ENCODE measurements around the gene TADA2B.

TADA2B gene

DNA sequence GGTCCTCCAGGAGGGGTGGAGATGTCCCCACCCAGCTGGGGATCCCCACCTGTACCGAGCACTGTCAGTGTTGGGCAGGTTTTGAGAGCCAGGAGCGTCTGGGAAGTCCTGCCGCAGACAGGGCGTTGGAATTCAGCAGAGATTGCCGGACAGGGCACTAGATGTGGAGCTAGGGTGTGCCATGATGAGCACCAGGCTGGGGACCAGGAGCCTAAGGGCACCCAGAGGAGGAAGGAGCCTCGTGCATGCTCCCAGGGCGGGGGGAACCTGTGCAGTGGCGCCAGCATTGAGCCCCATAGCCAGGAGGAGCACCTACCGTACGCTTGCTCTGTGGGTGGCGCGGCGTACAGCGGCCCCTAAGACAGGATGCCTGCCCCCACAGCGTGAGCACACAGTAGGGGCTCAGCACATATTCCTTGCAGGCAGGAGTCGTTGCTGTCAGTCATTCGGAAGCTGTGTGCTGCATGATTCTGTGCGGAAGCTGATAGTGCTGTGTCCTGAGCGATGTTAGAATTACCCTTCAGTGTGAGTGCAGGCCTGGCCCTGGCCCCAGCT lies 18.8 kb upstream of the TADA2B start:
- H3K36me3 ChIP-seq (ENCODE audit: control insufficient read depth, insufficient read depth, low read length): peaks cover 59% of the 10 kb centered on the region
- no peaks in the 10 kb centered on the region for H3K9me3 ChIP-seq (ENCODE audit: control insufficient read depth, low read length)
- no peak overlapping the region for H3K4me3 ChIP-seq (ENCODE audit: insufficient read depth, low read depth, low read length, poor library complexity, severe bottlenecking)
- no peak for DNase-seq
- no peaks in the 10 kb centered on the region for H3K27me3 ChIP-seq (replicated peaks; ENCODE audit: control insufficient read depth, insufficient read depth, low read length, poor library complexity, severe bottlenecking)
- H3K27ac ChIP-seq (ENCODE audit: insufficient read depth, low read length, poor library complexity, severe bottlenecking): no peak overlapping the region
- no peaks in the 10 kb centered on the region for H3K4me1 ChIP-seq (ENCODE audit: control insufficient read depth, insufficient read depth, low read length, poor library complexity, severe bottlenecking)

DNA sequence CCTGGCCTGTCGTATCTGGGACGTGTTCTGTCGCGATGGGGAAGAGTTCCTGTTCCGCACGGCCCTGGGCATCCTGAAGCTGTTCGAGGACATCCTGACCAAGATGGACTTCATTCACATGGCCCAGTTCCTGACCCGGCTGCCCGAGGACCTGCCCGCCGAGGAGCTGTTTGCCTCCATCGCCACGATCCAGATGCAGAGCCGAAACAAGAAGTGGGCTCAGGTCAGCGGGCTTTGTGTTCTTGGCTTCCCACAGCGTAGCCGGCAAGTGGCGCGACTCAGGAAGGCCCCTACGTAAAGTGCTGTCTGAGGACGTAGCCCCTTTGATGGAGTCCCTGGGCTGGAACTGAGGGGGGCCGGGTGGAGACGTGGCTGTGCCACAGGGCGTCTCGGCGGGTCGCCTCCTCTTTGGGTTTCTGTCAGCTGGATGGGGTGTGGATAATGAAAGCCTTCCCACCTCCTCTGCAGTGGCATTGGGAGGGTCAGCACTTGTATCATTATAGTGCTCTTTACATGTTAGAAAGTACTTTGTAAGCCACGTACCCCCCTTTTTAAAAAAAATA lies 18.1 kb upstream of the TADA2B start:
- H3K27me3 ChIP-seq (replicated peaks; ENCODE audit: control insufficient read depth, insufficient read depth, low read length, poor library complexity, severe bottlenecking): no peaks in the 10 kb centered on the region
- H3K27ac ChIP-seq (ENCODE audit: insufficient read depth, low read length, poor library complexity, severe bottlenecking): no peak overlapping the region
- H3K4me3 ChIP-seq (ENCODE audit: insufficient read depth, low read depth, low read length, poor library complexity, severe bottlenecking): no peak overlapping the region
- no peak for DNase-seq
- peaks cover 62% of the 10 kb centered on the region for H3K36me3 ChIP-seq (ENCODE audit: control insufficient read depth, insufficient read depth, low read length)
- H3K4me1 ChIP-seq (ENCODE audit: control insufficient read depth, insufficient read depth, low read length, poor library complexity, severe bottlenecking): no peaks in the 10 kb centered on the region
- no peaks in the 10 kb centered on the region for H3K9me3 ChIP-seq (ENCODE audit: control insufficient read depth, low read length)

GRCh38 chr4:7026107-7026506 lies 17.1 kb upstream of the TADA2B start:
- H3K36me3 ChIP-seq (ENCODE audit: control insufficient read depth, insufficient read depth, low read length): peaks cover 65% of the 10 kb centered on the region
- H3K27me3 ChIP-seq (replicated peaks; ENCODE audit: control insufficient read depth, insufficient read depth, low read length, poor library complexity, severe bottlenecking): no peaks in the 10 kb centered on the region

GRCh38 chr4:7027284-7027683 lies 15.9 kb upstream of the TADA2B start:
- H3K36me3 ChIP-seq (ENCODE audit: control insufficient read depth, insufficient read depth, low read length): peaks cover 67% of the 10 kb centered on the region
- H3K9me3 ChIP-seq (ENCODE audit: control insufficient read depth, low read length): no peaks in the 10 kb centered on the region
- H3K4me1 ChIP-seq (ENCODE audit: control insufficient read depth, insufficient read depth, low read length, poor library complexity, severe bottlenecking): no peaks in the 10 kb centered on the region
- no peak overlapping the region for H3K27ac ChIP-seq (ENCODE audit: insufficient read depth, low read length, poor library complexity, severe bottlenecking)
- H3K4me3 ChIP-seq (ENCODE audit: insufficient read depth, low read depth, low read length, poor library complexity, severe bottlenecking): no peak overlapping the region
- DNase-seq: no peak
- H3K27me3 ChIP-seq (replicated peaks; ENCODE audit: control insufficient read depth, insufficient read depth, low read length, poor library complexity, severe bottlenecking): no peaks in the 10 kb centered on the region

More at GRCh38 chr4:7026107-7026506, 17.1 kb upstream of the TADA2B start:
- no peaks in the 10 kb centered on the region for H3K4me1 ChIP-seq (ENCODE audit: control insufficient read depth, insufficient read depth, low read length, poor library complexity, severe bottlenecking)
- H3K4me3 ChIP-seq (ENCODE audit: insufficient read depth, low read depth, low read length, poor library complexity, severe bottlenecking): no peak overlapping the region
- H3K27ac ChIP-seq (ENCODE audit: insufficient read depth, low read length, poor library complexity, severe bottlenecking): no peak overlapping the region
- H3K9me3 ChIP-seq (ENCODE audit: control insufficient read depth, low read length): no peaks in the 10 kb centered on the region
- DNase-seq: no peak

DNA sequence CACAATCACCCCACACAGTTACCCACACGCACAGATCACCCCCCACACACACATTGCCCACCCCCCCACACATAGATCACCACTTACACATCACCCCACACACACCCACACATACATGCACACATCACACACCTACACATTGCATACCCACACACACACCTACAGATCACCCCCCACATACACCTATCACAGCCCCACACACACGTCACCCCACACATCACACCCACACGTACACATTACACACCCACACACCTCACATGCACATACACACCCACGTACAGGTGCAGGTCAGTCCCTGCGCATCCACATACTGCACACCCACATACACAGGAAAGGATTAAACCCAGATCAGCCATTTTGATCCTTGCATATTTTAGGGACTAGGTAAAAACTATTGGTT lies 15.3 kb upstream of the TADA2B start:
- no peak for DNase-seq
- H3K27ac ChIP-seq (ENCODE audit: insufficient read depth, low read length, poor library complexity, severe bottlenecking): no peak overlapping the region
- H3K9me3 ChIP-seq (ENCODE audit: control insufficient read depth, low read length): no peaks in the 10 kb centered on the region
- no peak overlapping the region for H3K4me3 ChIP-seq (ENCODE audit: insufficient read depth, low read depth, low read length, poor library complexity, severe bottlenecking)
- no peaks in the 10 kb centered on the region for H3K27me3 ChIP-seq (replicated peaks; ENCODE audit: control insufficient read depth, insufficient read depth, low read length, poor library complexity, severe bottlenecking)
- peaks cover 71% of the 10 kb centered on the region for H3K36me3 ChIP-seq (ENCODE audit: control insufficient read depth, insufficient read depth, low read length)
- no peaks in the 10 kb centered on the region for H3K4me1 ChIP-seq (ENCODE audit: control insufficient read depth, insufficient read depth, low read length, poor library complexity, severe bottlenecking)

- Histone ChIP-seq H3K4me3 (ENCODE audit: insufficient read depth, low read depth, low read length, poor library complexity, severe bottlenecking) (no peak overlapping the region), H3K36me3 (ENCODE audit: control insufficient read depth, insufficient read depth, low read length) (peaks cover 61% of the 10 kb centered on the region), H3K27ac (ENCODE audit: insufficient read depth, low read length, poor library complexity, severe bottlenecking) (no peak overlapping the region), H3K4me1 (ENCODE audit: control insufficient read depth, insufficient read depth, low read length, poor library complexity, severe bottlenecking) (no peaks in the 10 kb centered on the region), H3K9me3 (ENCODE audit: control insufficient read depth, low read length) (no peaks in the 10 kb centered on the region), H3K27me3 (replicated peaks; ENCODE audit: control insufficient read depth, insufficient read depth, low read length, poor library complexity, severe bottlenecking) (no peaks in the 10 kb centered on the region)
- DNase-seq: no peak
Observed at GRCh38 chr4:7029212-7029611, 14.0 kb upstream of the TADA2B start.

GRCh38 chr4:7029921-7030320 lies 13.3 kb upstream of the TADA2B start:
- H3K36me3 ChIP-seq (ENCODE audit: control insufficient read depth, insufficient read depth, low read length): peaks cover 54% of the 10 kb centered on the region
- DNase-seq: no peak
- H3K9me3 ChIP-seq (ENCODE audit: control insufficient read depth, low read length): no peaks in the 10 kb centered on the region
- no peak overlapping the region for H3K27ac ChIP-seq (ENCODE audit: insufficient read depth, low read length, poor library complexity, severe bottlenecking)
- no peak overlapping the region for H3K4me3 ChIP-seq (ENCODE audit: insufficient read depth, low read depth, low read length, poor library complexity, severe bottlenecking)
- no peaks in the 10 kb centered on the region for H3K27me3 ChIP-seq (replicated peaks; ENCODE audit: control insufficient read depth, insufficient read depth, low read length, poor library complexity, severe bottlenecking)
- H3K4me1 ChIP-seq (ENCODE audit: control insufficient read depth, insufficient read depth, low read length, poor library complexity, severe bottlenecking): no peaks in the 10 kb centered on the region

DNA sequence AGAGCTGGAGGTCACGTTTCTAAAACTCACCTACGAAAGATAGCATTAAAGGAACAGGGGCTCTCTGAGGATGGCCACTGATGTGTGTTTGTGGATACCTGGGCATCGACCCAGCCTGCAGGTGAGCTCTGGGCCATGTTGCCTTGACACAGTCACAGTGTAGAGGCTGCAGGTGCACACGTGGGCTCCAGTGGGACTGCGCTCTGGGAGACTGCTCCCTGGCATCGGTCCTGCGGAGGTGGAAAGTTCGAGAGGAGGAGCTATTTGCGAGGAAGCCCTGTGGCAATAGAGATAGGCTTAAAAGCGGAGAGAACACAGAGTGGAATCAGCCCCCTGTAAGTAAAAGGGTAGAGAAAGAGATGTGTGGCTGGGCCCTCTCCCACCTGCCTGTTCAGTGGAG lies 12.3 kb upstream of the TADA2B start:
- Histone ChIP-seq H3K27ac (ENCODE audit: insufficient read depth, low read length, poor library complexity, severe bottlenecking) (no peak overlapping the region), H3K27me3 (replicated peaks; ENCODE audit: control insufficient read depth, insufficient read depth, low read length, poor library complexity, severe bottlenecking) (no peaks in the 10 kb centered on the region), H3K4me1 (ENCODE audit: control insufficient read depth, insufficient read depth, low read length, poor library complexity, severe bottlenecking) (no peaks in the 10 kb centered on the region), H3K9me3 (ENCODE audit: control insufficient read depth, low read length) (no peaks in the 10 kb centered on the region), H3K4me3 (ENCODE audit: insufficient read depth, low read depth, low read length, poor library complexity, severe bottlenecking) (no peak overlapping the region), H3K36me3 (ENCODE audit: control insufficient read depth, insufficient read depth, low read length) (peaks cover 46% of the 10 kb centered on the region)
- no peak for DNase-seq

- Histone ChIP-seq H3K4me1 (ENCODE audit: control insufficient read depth, insufficient read depth, low read length, poor library complexity, severe bottlenecking) (no peaks in the 10 kb centered on the region), H3K27ac (ENCODE audit: insufficient read depth, low read length, poor library complexity, severe bottlenecking) (no peak overlapping the region), H3K36me3 (ENCODE audit: control insufficient read depth, insufficient read depth, low read length) (peaks cover 43% of the 10 kb centered on the region), H3K4me3 (ENCODE audit: insufficient read depth, low read depth, low read length, poor library complexity, severe bottlenecking) (no peak overlapping the region), H3K9me3 (ENCODE audit: control insufficient read depth, low read length) (no peaks in the 10 kb centered on the region), H3K27me3 (replicated peaks; ENCODE audit: control insufficient read depth, insufficient read depth, low read length, poor library complexity, severe bottlenecking) (no peaks in the 10 kb centered on the region)
- DNase-seq: no peak
Observed at GRCh38 chr4:7031558-7032449, 11.4 kb upstream of the TADA2B start.

GRCh38 chr4:7032596-7032995 lies 10.6 kb upstream of the TADA2B start:
- no peak overlapping the region for H3K4me3 ChIP-seq (ENCODE audit: insufficient read depth, low read depth, low read length, poor library complexity, severe bottlenecking)
- no peak overlapping the region for H3K27ac ChIP-seq (ENCODE audit: insufficient read depth, low read length, poor library complexity, severe bottlenecking)
- H3K9me3 ChIP-seq (ENCODE audit: control insufficient read depth, low read length): no peaks in the 10 kb centered on the region
- no peak for DNase-seq
- H3K27me3 ChIP-seq (replicated peaks; ENCODE audit: control insufficient read depth, insufficient read depth, low read length, poor library complexity, severe bottlenecking): no peaks in the 10 kb centered on the region
- no peaks in the 10 kb centered on the region for H3K4me1 ChIP-seq (ENCODE audit: control insufficient read depth, insufficient read depth, low read length, poor library complexity, severe bottlenecking)
- H3K36me3 ChIP-seq (ENCODE audit: control insufficient read depth, insufficient read depth, low read length): peaks cover 36% of the 10 kb centered on the region

All from effector memory CD4-positive, alpha-beta T cell (primary cell).